Measurements from ENCODE around the gene GLT1D1.

Gene GLT1D1

DNA sequence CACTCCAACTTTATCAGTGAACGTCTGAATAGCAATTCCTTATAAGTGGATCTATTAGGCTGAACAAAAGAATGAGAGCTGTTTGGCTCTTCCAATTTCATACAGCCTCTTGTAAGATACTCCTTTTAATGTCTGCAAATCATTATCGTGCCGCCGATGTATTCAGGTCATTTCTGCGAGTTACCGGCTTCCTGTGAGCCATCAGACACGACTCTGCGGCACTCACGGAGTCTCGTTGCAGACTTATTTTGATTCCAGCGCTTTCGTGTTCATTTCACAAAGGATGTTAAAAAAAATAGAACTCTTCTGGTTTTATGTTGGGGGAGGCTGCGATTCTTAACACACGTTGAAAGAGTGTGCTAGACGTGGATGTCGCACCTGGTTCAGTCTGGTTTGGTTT, 106.6 kb downstream of the GLT1D1 start:
- H3K27ac ChIP-seq: no peak overlapping the region
- TF ChIP-seq, protein P1, sequence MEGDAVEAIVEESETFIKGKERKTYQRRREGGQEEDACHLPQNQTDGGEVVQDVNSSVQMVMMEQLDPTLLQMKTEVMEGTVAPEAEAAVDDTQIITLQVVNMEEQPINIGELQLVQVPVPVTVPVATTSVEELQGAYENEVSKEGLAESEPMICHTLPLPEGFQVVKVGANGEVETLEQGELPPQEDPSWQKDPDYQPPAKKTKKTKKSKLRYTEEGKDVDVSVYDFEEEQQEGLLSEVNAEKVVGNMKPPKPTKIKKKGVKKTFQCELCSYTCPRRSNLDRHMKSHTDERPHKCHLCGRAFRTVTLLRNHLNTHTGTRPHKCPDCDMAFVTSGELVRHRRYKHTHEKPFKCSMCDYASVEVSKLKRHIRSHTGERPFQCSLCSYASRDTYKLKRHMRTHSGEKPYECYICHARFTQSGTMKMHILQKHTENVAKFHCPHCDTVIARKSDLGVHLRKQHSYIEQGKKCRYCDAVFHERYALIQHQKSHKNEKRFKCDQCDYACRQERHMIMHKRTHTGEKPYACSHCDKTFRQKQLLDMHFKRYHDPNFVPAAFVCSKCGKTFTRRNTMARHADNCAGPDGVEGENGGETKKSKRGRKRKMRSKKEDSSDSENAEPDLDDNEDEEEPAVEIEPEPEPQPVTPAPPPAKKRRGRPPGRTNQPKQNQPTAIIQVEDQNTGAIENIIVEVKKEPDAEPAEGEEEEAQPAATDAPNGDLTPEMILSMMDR (conservative IDR thresholded peaks at IDR 0.05): no peak

DNA sequence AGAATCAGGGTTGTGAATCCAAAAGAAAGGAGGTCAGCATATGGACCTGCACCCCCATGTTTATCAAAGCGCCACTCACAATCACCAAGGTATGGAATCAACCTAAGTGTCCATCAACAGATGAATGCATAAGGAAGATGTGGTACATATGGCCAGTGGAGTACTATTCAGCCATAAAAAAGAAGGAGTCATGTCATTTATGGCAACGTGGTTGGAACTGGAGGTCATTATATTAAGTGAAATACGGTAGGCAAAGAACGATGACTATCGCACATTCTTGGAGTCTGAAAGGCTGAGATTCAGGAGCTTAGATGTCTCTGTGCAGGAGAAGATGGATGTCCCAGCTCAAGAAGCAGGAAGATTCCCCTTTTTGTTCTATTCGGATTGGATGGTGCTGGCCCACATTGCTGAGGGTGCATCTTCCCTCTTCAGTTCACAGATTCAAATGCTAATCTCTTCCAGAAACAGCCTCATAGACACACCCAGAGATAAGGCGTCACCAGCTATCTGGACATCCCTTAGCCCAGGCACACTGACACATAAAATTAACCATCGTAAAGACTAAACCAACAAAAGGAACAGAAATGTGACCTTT, 108.1 kb downstream of the GLT1D1 start:
- no peak overlapping the region for H3K27ac ChIP-seq
- TF ChIP-seq, protein P1 (conservative IDR thresholded peaks at IDR 0.05): no peak

DNA sequence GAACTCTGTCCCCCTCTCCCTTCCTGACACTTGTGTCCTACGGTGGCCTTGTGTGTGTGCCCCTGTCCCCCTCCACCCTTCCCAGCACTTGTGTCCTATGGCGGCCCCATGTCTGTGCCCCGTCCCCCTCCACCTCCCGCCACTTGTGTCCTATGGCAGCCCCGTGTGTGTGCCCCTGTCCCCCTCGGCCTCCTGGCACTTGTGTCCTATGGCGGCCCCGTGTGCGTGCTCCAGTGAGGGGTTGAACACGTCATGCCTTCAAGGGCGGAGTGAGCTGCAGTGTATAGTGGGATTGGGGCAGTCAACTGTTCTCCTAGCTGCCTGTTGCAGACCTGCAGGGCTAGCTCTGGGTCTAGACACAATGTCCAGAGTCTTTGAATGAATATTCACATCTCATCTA, 108.7 kb downstream of the GLT1D1 start:
- H3K27ac ChIP-seq: no peak overlapping the region
- TF ChIP-seq, protein P1 (conservative IDR thresholded peaks at IDR 0.05): no peak

GRCh38 chr12:128966203-128966810, 113.0 kb downstream of the GLT1D1 start:
- TF ChIP-seq, protein P1 (conservative IDR thresholded peaks at IDR 0.05): no peak
- no peak overlapping the region for H3K27ac ChIP-seq

DNA sequence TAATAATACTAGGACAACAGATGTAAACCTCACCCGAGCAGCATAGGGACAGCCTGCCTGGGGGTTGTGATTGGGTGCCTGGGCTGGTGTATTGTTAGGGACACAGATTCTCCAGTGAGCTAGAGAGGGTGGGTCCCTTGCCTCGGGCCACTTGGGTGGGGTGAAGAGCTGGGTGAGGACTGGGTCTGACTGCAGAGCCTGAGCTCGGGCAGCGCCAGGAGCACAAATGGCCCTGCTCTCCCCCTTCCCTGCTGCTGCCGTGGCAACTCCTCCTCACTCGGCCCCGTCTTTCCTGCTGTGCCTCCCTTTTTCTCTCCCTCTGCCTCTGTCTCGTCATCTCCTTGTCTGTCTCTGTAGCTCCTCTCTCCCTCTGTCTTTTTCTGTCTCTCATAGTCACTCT, 115.4 kb downstream of the GLT1D1 start:
- H3K27ac ChIP-seq: no peak overlapping the region
- TF ChIP-seq, protein P1 (conservative IDR thresholded peaks at IDR 0.05): no peak

DNA sequence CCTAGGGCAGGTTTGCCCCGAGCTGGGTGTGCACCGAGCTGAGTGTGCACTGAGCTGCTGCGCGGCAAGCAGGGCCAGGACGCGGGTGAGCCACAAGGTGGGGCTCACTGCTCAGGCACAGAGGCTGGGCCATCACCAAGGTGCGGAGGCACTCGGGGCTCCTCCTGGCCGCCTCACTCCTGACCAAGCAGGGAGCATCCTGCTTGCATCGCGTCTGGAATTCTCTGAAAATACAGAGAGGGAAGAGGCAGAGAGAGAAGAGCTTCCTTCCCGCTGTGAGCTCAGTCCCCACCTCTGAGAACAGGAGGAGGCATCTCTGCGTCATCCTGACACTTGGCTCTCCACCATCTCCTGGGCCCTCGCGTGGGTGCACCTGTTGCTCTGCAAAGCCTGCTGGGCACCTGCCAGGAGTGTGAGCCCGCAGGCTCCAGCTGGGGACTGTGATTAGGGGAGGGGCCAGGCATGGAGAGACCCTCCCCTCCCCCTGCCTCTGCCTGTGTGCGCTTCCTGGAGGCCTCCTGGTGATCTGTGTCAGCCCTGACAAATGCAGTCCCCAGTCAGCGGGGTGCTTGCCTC, 116.3 kb downstream of the GLT1D1 start:
- TF ChIP-seq, protein P1 (conservative IDR thresholded peaks at IDR 0.05): peak; percentile 77
- H3K27ac ChIP-seq: no peak overlapping the region

GRCh38 chr12:128970110-128970509, 116.8 kb downstream of the GLT1D1 start:
- TF ChIP-seq, protein P1 (conservative IDR thresholded peaks at IDR 0.05): no peak
- no peak overlapping the region for H3K27ac ChIP-seq

All from VCaP (cell line).